Fibroblast of lung (primary cell): Measurements from ENCODE around the gene CREB5. TPM values are rescaled to one million over a fixed set of nuclear protein-coding genes. Genes with fewer than 3 reads are reported as not detected.

ENCODE experiments used
- DNase-seq, 2 donors: peaks; one replicate each; pipeline versions ENCODE4 v3.0.0 to v3.0.0-alpha.2; 2010; ENCODE audit warnings: low read depth in 2 of 2
- H2AFZ ChIP-seq: 2 replicates; pipeline ENCODE4 v1.5.1; 2012; ENCODE audit warnings: low read length, control low read depth, inconsistent platforms
- H3K27ac ChIP-seq: 2 replicates; pipeline ENCODE4 v1.5.1; 2011; ENCODE audit warnings: low read length, control low read depth; ENCODE audit not compliant: insufficient read depth
- H3K27me3 ChIP-seq: 2 replicates; pipeline ENCODE4 v1.5.1; 2011; ENCODE audit warnings: mild to moderate bottlenecking, low read length; ENCODE audit not compliant: control insufficient read depth, insufficient read depth
- H3K36me3 ChIP-seq: 2 replicates; pipeline ENCODE4 v1.5.1; 2011; ENCODE audit warnings: low read length; ENCODE audit not compliant: control insufficient read depth, insufficient read depth
- H3K4me1 ChIP-seq: 2 replicates; pipeline ENCODE4 v1.5.1; 2011; ENCODE audit warnings: low read length; ENCODE audit not compliant: control insufficient read depth, insufficient read depth; ENCODE audit errors: extremely low read depth
- H3K4me2 ChIP-seq: 2 replicates; pipeline ENCODE4 v1.5.1; 2011; ENCODE audit warnings: low read length, control low read depth; ENCODE audit not compliant: insufficient read depth; ENCODE audit errors: extremely low read depth
- H3K4me3 ChIP-seq, 4 experiments: fragments of 200-600 bp in 1 of 4; sonication (generic) in 1 of 4; replicated peaks in 1 of 4; 2 replicates each; pipeline ENCODE4 v1.5.1; 2011 to 2016; ENCODE audit warnings: low read length in 4 of 4, low read depth in 3 of 4, mild to moderate bottlenecking in 3 of 4, control low read depth in 2 of 4, inconsistent platforms in 1 of 4, mixed read lengths in 1 of 4; ENCODE audit not compliant: insufficient read depth in 1 of 4; ENCODE audit errors: control extremely low read depth in 1 of 4
- H3K79me2 ChIP-seq: 2 replicates; pipeline ENCODE4 v1.5.1; 2012; ENCODE audit warnings: mild to moderate bottlenecking, low read length, inconsistent platforms; ENCODE audit not compliant: control insufficient read depth, insufficient read depth
- H3K9ac ChIP-seq: 2 replicates; pipeline ENCODE4 v1.5.1; 2011; ENCODE audit warnings: mild to moderate bottlenecking, low read length, control low read depth; ENCODE audit not compliant: insufficient read depth
- H3K9me3 ChIP-seq: 2 replicates; pipeline ENCODE4 v1.5.1; 2012; ENCODE audit warnings: low read depth, low read length; ENCODE audit not compliant: control insufficient read depth, insufficient read depth
- H4K20me1 ChIP-seq: 2 replicates; pipeline ENCODE4 v1.5.1; 2011; ENCODE audit warnings: low read length; ENCODE audit not compliant: control insufficient read depth, insufficient read depth; ENCODE audit errors: extremely low read depth
- CTCF ChIP-seq, 2 donors: IDR thresholded peaks in 1 of 2; conservative IDR thresholded peaks in 1 of 2; 1 replicate in 1 of 2; 2 replicates in 1 of 2; pipeline ENCODE4 v1.5.1; 2011 to 2012; ENCODE audit warnings: low read length in 2 of 2, control low read depth in 1 of 2, inconsistent platforms in 1 of 2, low read depth in 1 of 2, mild to moderate bottlenecking in 1 of 2
- EZH2 ChIP-seq: IDR thresholded peaks from 2 replicates; pipeline ENCODE4 v1.5.1; 2012; ENCODE audit warnings: low read length, control low read depth, mild to moderate bottlenecking; ENCODE audit errors: missing control alignments
- polyA plus RNA-seq, 2 donors: library from polyadenylated mRNA; depleted of rRNA in 1 of 2; stranded (reverse) in 1 of 2; unstranded in 1 of 2; fragments of >200 nt; gene quantifications; 2 replicates each; pipeline ENCODE4 v1.2.1, GENCODE V29; 2011 to 2012; ENCODE audit warnings: missing spikeins in 1 of 2
- total RNA-seq: library from RNA; depleted of rRNA; stranded (reverse); fragments of >200 nt; gene quantifications from 2 replicates; pipeline ENCODE4 v1.2.1, GENCODE V29; 2014

The CREB5 gene
- total and polyA plus RNA-seq, 2 donors (not counting 1 experiment from before 2014, with no cell fraction given), result 8.2 to 28.4 TPM

DNA sequence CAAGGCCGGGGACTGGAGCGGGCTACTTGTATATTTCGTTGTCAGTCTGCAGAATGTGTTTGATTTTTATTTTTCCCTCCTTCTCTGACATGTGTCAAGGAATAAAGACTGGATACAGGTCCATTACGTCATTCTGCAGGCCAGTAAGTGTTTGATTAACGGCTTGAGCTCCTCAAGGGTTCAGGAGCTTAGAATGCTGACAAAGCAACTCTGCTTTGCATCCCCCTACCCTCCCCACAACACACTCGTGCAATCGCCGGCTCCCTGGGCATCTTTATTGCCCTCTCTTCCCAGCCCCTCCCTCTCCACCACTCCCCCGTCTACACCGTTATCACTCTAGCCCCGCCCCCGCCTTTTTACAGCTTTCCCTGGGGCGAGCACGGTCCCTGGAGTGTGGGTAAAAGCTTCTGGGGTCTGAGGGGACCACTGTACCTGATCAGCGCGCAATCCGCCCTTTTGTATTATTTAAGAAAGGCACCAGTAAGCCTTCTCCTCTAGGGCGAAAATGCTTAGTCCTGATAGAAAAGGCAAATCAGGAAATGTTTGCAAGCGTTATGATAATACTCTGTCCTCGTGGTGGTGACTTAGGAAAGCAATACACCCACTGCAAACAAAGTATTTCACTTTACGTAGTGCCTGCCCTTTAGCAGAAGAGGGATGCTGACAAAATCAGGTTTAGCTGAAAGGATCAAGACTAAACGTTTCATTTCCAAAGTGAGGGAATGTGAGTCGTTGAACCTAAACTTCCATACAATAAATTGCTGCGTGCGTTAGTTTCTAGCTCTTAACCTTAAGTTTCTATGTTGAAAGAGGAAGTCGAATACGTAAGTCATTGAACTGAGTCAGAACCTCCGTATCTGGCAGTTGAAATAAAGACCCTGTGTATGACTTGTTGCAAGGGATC is 1.4 kb upstream of the CREB5 start:
- Histone ChIP-seq H4K20me1 (no peaks in the 10 kb centered on the region), H3K79me2 (no peaks in the 10 kb centered on the region), H3K9me3 (no peaks in the 10 kb centered on the region), H3K27ac (peak overlapping the region; percentile 89), H2AFZ (peak overlapping the region; percentile 71), H3K9ac (peak overlapping the region; percentile 90), H3K36me3 (no peaks in the 10 kb centered on the region), H3K4me2 (peak overlapping the region; percentile 80), H3K4me1 (peaks cover 15% of the 10 kb centered on the region), H3K27me3 (no peaks in the 10 kb centered on the region), H3K4me3 (peak overlapping the region; percentile 71 to 88 (median 74))
- TF ChIP-seq EZH2 (no peak), CTCF (conservative IDR thresholded peaks at IDR 0.05 in 1 of 2, IDR thresholded peaks at IDR 0.05 in 1 of 2; ENCODE audit: low read depth in 1 of 2, low read length in 2 of 2) (peak in 1 of 2 donors; percentile 3)
- peak; percentile 68 to 87 for DNase-seq

GRCh38 chr7:28413011-28413410 is 693 bp downstream of the CREB5 start:
- no peak overlapping the region for H2AFZ ChIP-seq
- H3K4me2 ChIP-seq, result no peak overlapping the region
- H3K9ac ChIP-seq, result no peak overlapping the region
- DNase-seq, result no peak
- H3K9me3 ChIP-seq, result no peaks in the 10 kb centered on the region
- no peaks in the 10 kb centered on the region for H3K36me3 ChIP-seq
- H3K27ac ChIP-seq, result no peak overlapping the region
- H3K27me3 ChIP-seq, result no peaks in the 10 kb centered on the region
- H3K79me2 ChIP-seq, result no peaks in the 10 kb centered on the region
- H3K4me1 ChIP-seq, result peaks cover 7% of the 10 kb centered on the region
- no peak for TF ChIP-seq CTCF (conservative IDR thresholded peaks at IDR 0.05 in 1 of 2, IDR thresholded peaks at IDR 0.05 in 1 of 2; ENCODE audit: low read depth in 1 of 2, low read length in 2 of 2)
- TF ChIP-seq EZH2, result no peak
- no peaks in the 10 kb centered on the region for H4K20me1 ChIP-seq
- no peak overlapping the region for H3K4me3 ChIP-seq

DNA sequence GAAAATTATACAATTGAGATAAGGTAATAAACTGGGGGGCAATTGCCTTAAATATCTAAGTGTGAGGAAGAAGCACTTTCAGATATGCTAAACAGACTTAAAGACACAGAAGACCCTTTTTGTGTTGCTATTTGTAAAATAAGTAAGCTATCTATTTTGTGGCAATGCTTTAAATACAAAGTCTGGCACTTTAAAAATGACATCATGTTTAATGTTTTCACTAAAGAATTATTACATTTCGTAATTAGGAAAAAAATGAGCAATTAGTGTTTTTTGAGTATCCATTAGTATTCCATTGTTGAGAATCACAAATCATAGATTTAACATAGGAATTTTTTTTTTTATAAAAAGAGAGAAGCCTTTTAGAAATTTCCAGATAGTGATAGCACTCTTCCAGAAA is 2.1 kb downstream of the CREB5 start:
- Histone ChIP-seq H3K9me3 (no peaks in the 10 kb centered on the region), H3K4me2 (no peak overlapping the region), H2AFZ (no peak overlapping the region), H3K4me1 (no peaks in the 10 kb centered on the region), H3K9ac (no peak overlapping the region), H3K36me3 (no peaks in the 10 kb centered on the region), H3K27ac (no peak overlapping the region), H3K27me3 (no peaks in the 10 kb centered on the region), H3K4me3 (no peak overlapping the region), H4K20me1 (no peaks in the 10 kb centered on the region), H3K79me2 (no peaks in the 10 kb centered on the region)
- no peak for DNase-seq
- TF ChIP-seq EZH2, result no peak
- TF ChIP-seq CTCF (conservative IDR thresholded peaks at IDR 0.05 in 1 of 2, IDR thresholded peaks at IDR 0.05 in 1 of 2; ENCODE audit: low read depth in 1 of 2, low read length in 2 of 2), result no peak
